ENCODE results near the gene MUC5AC. TPM values are rescaled to one million over a fixed set of nuclear protein-coding genes. Genes with fewer than 3 reads are reported as not detected.

The MUC5AC gene
- total RNA-seq, 4 donors from 2014 or later = not detected

- DNase-seq = no peak
- in situ Hi-C loops (cut with MboI; ENCODE audit: low sequenced_read_pairs in 4 of 4) (no loop called here), intact Hi-C loops (cut with DNase I; ENCODE audit: low total_unique reads) (loop anchor here (1.0 kb wide), 1 partner anchor 24 kb away; no protein-coding TSS in a partner anchor)
- ATAC-seq = no peak
- H3K27ac ChIP-seq = no peak overlapping the region
- no peaks in the 10 kb centered on the region for H3K9me3 ChIP-seq
- no peaks in the 10 kb centered on the region for H3K4me1 ChIP-seq
- TF ChIP-seq POLR2A (IDR thresholded peaks at IDR 0.05) = no peak
- TF ChIP-seq CTCF (IDR thresholded peaks at IDR 0.05 in 4 of 5, conservative IDR thresholded peaks at IDR 0.05 in 1 of 5) = no peak
- H3K27me3 ChIP-seq = no peaks in the 10 kb centered on the region
- no peak overlapping the region for H3K4me3 ChIP-seq
- H3K36me3 ChIP-seq = no peaks in the 10 kb centered on the region
These were observed 80.1 kb downstream of the MUC5AC start for GRCh38 chr11:1237851-1238250.

- ATAC-seq (no peak), DNase-seq (no peak)
- Histone ChIP-seq H3K27me3 (no peaks in the 10 kb centered on the region), H3K4me1 (no peaks in the 10 kb centered on the region), H3K36me3 (no peaks in the 10 kb centered on the region), H3K9me3 (no peaks in the 10 kb centered on the region), H3K4me3 (no peak overlapping the region), H3K27ac (no peak overlapping the region)
- in situ Hi-C loops (cut with MboI; ENCODE audit: low sequenced_read_pairs in 4 of 4) = no loop called here
- intact Hi-C loops (cut with DNase I; ENCODE audit: low total_unique reads) = no loop called here
- no peak for TF ChIP-seq POLR2A (IDR thresholded peaks at IDR 0.05)
- TF ChIP-seq CTCF (IDR thresholded peaks at IDR 0.05 in 4 of 5, conservative IDR thresholded peaks at IDR 0.05 in 1 of 5) = no peak
These were observed 81.2 kb downstream of the MUC5AC start for GRCh38 chr11:1238767-1239595.

- H3K36me3 ChIP-seq = no peaks in the 10 kb centered on the region
- intact Hi-C loops (cut with DNase I; ENCODE audit: low total_unique reads) (no loop called here), in situ Hi-C loops (cut with MboI; ENCODE audit: low sequenced_read_pairs in 4 of 4) (no loop called here)
- H3K27ac ChIP-seq = no peak overlapping the region
- H3K4me1 ChIP-seq = no peaks in the 10 kb centered on the region
- no peak for DNase-seq
- no peak for ATAC-seq
- H3K4me3 ChIP-seq = no peak overlapping the region
- H3K9me3 ChIP-seq = no peaks in the 10 kb centered on the region
- no peaks in the 10 kb centered on the region for H3K27me3 ChIP-seq
- TF ChIP-seq CTCF (IDR thresholded peaks at IDR 0.05 in 4 of 5, conservative IDR thresholded peaks at IDR 0.05 in 1 of 5) = no peak
- TF ChIP-seq POLR2A (IDR thresholded peaks at IDR 0.05) = no peak
These were observed 81.9 kb downstream of the MUC5AC start for GRCh38 chr11:1239596-1240205.

GRCh38 chr11:1240771-1241170 lies 83.0 kb downstream of the MUC5AC start:
- Histone ChIP-seq H3K27me3 (no peaks in the 10 kb centered on the region), H3K36me3 (no peaks in the 10 kb centered on the region), H3K27ac (no peak overlapping the region), H3K4me1 (no peaks in the 10 kb centered on the region), H3K9me3 (no peaks in the 10 kb centered on the region), H3K4me3 (no peak overlapping the region)
- TF ChIP-seq CTCF (IDR thresholded peaks at IDR 0.05 in 4 of 5, conservative IDR thresholded peaks at IDR 0.05 in 1 of 5) (no peak), POLR2A (IDR thresholded peaks at IDR 0.05) (no peak)
- intact Hi-C loops (cut with DNase I; ENCODE audit: low total_unique reads) (no loop called here), in situ Hi-C loops (cut with MboI; ENCODE audit: low sequenced_read_pairs in 4 of 4) (no loop called here)
- DNase-seq (no peak), ATAC-seq (no peak)

Measured in gastrocnemius medialis (tissue), 4 donors.